ENCODE data around the gene ERC2. TPM values are rescaled to one million over a fixed set of nuclear protein-coding genes. Genes with fewer than 3 reads are reported as not detected.
A peak's percentile ranks its signal among the peaks of the same experiment; 100 is the strongest.

ERC2 gene
- total and polyA plus RNA-seq, 2 of the 8 experiments (the other 6 are each of a cell fraction or from before 2014, with no cell fraction given), result 16.4 to 22.8 TPM

DNA sequence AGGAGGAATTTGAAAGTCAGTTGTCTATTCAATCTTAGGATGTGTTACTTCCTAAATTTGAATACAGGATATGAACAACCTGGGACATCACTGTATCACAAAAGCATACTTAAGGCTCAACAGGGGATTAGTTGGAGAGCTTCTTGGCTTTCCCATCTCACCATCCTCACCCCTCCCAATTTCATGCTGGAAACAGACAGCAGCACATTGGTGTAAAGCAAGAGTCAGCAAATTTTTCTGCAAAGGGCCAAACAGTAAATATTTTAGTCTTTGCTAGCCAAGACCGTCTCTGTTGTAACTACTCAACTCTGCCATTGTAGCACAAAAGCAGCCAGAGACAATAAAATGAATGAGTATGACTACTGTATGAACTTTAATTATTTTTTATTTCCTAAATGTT is 94.9 kb downstream of the ERC2 start:
- H2BK12ac ChIP-seq (ENCODE audit: low read depth, low read length), result no peak overlapping the region
- H3K23me2 ChIP-seq (ENCODE audit: low read depth, low read length), result no peaks in the 10 kb centered on the region
- no peak overlapping the region for H3K4ac ChIP-seq (replicated peaks; ENCODE audit: insufficient read length, low read depth, low read length)
- H2BK15ac ChIP-seq (ENCODE audit: low read length), result no peak overlapping the region
- H3K27ac ChIP-seq (ENCODE audit: low read depth, low read length), result no peak overlapping the region
- no peaks in the 10 kb centered on the region for H4K20me1 ChIP-seq (replicated peaks in 1 of 2; ENCODE audit: control insufficient read depth in 1 of 2, insufficient read depth in 2 of 2, low read length in 2 of 2)
- H4K91ac ChIP-seq (replicated peaks; ENCODE audit: insufficient read length, low read length), result no peak overlapping the region
- H3K14ac ChIP-seq (ENCODE audit: insufficient read length), result no peak overlapping the region
- H3K79me2 ChIP-seq (ENCODE audit: control insufficient read depth in 1 of 2, insufficient read depth in 2 of 2, low read length in 2 of 2), result no peaks in the 10 kb centered on the region
- DNase-seq (ENCODE audit: low read depth in 1 of 2, low spot score in 2 of 2) (no peak), FAIRE-seq (peak; percentile 39)
- H3K36me3 ChIP-seq (ENCODE audit: control insufficient read depth in 2 of 4, insufficient read depth in 4 of 4, low read length in 3 of 4), result peaks cover 0 to 8% (median 0%) of the 10 kb centered on the region in 4 experiments; a peak in 2 of 8 replicates
- H2AK5ac ChIP-seq (ENCODE audit: low read depth, low read length), result no peak overlapping the region
- no peak overlapping the region for H3K4me3 ChIP-seq (ENCODE audit: extremely low read depth in 1 of 4, insufficient read depth in 2 of 4, low read depth in 3 of 4, low read length in 4 of 4)
- TF ChIP-seq SRF (IDR thresholded peaks at IDR 0.05; ENCODE audit: low read depth, low read length) (no peak), NANOG (IDR thresholded peaks at IDR 0.05; ENCODE audit: insufficient read depth, low read depth, low read length, poor library complexity, severe bottlenecking) (peak; percentile 8), MAFK (IDR thresholded peaks at IDR 0.05; ENCODE audit: low read depth, low read length) (peak; percentile 36; the same call in 1 of the 2 replicates)
- no peak overlapping the region for H2BK5ac ChIP-seq (ENCODE audit: low read depth, low read length)
- H4K8ac ChIP-seq (ENCODE audit: extremely low read depth, insufficient read depth, low read length), result no peak overlapping the region
- peaks cover 0 to 9% of the 10 kb centered on the region in 2 experiments; a peak in 2 of 4 replicates for H3K9me3 ChIP-seq (ENCODE audit: insufficient read depth in 2 of 2, low read depth in 1 of 2, low read length in 1 of 2)
- no peak overlapping the region for H3K18ac ChIP-seq (ENCODE audit: extremely low read depth, low read length)
- ChIA-PET POLR2A (ENCODE audit: partially characterized antibody) (interaction anchor here (1.0 kb wide), 1 partner anchor 309 kb away, joined by 3 read pairs; no protein-coding TSS in a partner anchor), CTCF (ENCODE audit: partially characterized antibody) (interaction anchor here (0.8 to 2.0 kb wide), 2 partner anchors 26 to 33 kb away, joined by 3 to 7 read pairs; no protein-coding TSS in a partner anchor)
- no peak overlapping the region for H3K23ac ChIP-seq (ENCODE audit: insufficient read length)
- no peak overlapping the region for H2BK20ac ChIP-seq (ENCODE audit: low read length)
- no peaks in the 10 kb centered on the region for H3K79me1 ChIP-seq (ENCODE audit: low read depth, low read length)
- 26% methylated on average over 1 of the region's 1 CpG; no CpG with 5 or more reads in 1 of the 2 experiments for WGBS, 2 experiments (ENCODE audit: extremely low coverage in 1 of 2, insufficient coverage in 1 of 2, insufficient read length in 1 of 2, insufficient replicate concordance in 2 of 2, low coverage in 1 of 2, low lambda C conversion rate in 2 of 2, missing lambda C conversion rate in 1 of 2)
- H3K56ac ChIP-seq (replicated peaks; ENCODE audit: insufficient read length, low read depth, low read length), result no peak overlapping the region
- H2BK120ac ChIP-seq (replicated peaks; ENCODE audit: low read depth, low read length), result no peak overlapping the region
- no peak overlapping the region for H4K5ac ChIP-seq (ENCODE audit: insufficient read length, low read depth, low read length)
- H3K4me1 ChIP-seq (replicated peaks in 1 of 4; ENCODE audit: control insufficient read depth in 3 of 4, insufficient read depth in 4 of 4, low read length in 3 of 4), result peaks cover 0 to 13% (median 5%) of the 10 kb centered on the region in 4 experiments; a peak in 2 of 7 replicates
- H3K27me3 ChIP-seq (replicated peaks in 1 of 4; ENCODE audit: control insufficient read depth in 3 of 4, extremely low read depth in 1 of 4, insufficient read depth in 3 of 4, low read length in 3 of 4), result no peaks in the 10 kb centered on the region
- 0 out of 7 replicates have a peak overlapping the region, but pooled peaks of 1 of the 4 experiments have one; percentile 28 for H3K9ac ChIP-seq (replicated peaks in 1 of 4; ENCODE audit: extremely low read depth in 1 of 4, low read depth in 3 of 4, low read length in 3 of 4)
- H2AFZ ChIP-seq (ENCODE audit: low read length), result no peak overlapping the region
- peak overlapping the region in 1 of 2 experiments; percentile 47; a peak in 2 of 4 replicates for H3K4me2 ChIP-seq (ENCODE audit: insufficient read depth in 1 of 2, low read depth in 2 of 2, low read length in 2 of 2)

All from H1 (cell line).